Measurements from ENCODE around the gene HAGHL.
A peak's percentile ranks its signal among the peaks of the same experiment; 100 is the strongest.

HAGHL gene

GRCh38 chr16:720447-720989 lies 6.4 kb upstream of the HAGHL start (continued):
- TF ChIP-seq ZNF26 (tag by site-specific recombination; IDR thresholded peaks at IDR 0.05) (no peak), RBAK (tag by site-specific recombination; IDR thresholded peaks at IDR 0.05) (no peak), ZNF157 (tag by site-specific recombination; IDR thresholded peaks at IDR 0.05) (no peak), ZNF654 (tag by site-specific recombination; IDR thresholded peaks at IDR 0.05; ENCODE audit: low read depth) (no peak), ZNF362 (tag by site-specific recombination; IDR thresholded peaks at IDR 0.05) (no peak), ZNF169 (tag by site-specific recombination; IDR thresholded peaks at IDR 0.05) (no peak), ZNF621 (tag by site-specific recombination; IDR thresholded peaks at IDR 0.05) (no peak), EGR2 (tag by site-specific recombination; IDR thresholded peaks at IDR 0.05; ENCODE audit: low read depth) (peak; percentile 96), ZNF274 (IDR thresholded peaks at IDR 0.05; ENCODE audit: low read length) (no peak), ZNF274 (tag by site-specific recombination; IDR thresholded peaks at IDR 0.05; ENCODE audit: borderline replicate concordance) (no peak), ZNF677 (tag by site-specific recombination; IDR thresholded peaks at IDR 0.05) (no peak), GFI1B (tag by site-specific recombination; IDR thresholded peaks at IDR 0.05) (no peak), ZNF335 (tag by site-specific recombination; conservative IDR thresholded peaks at IDR 0.05) (0 out of 2 replicates have a peak, but pooled peaks have one; percentile 52), ZNF138 (tag by site-specific recombination; IDR thresholded peaks at IDR 0.05; ENCODE audit: borderline replicate concordance) (no peak), ATF2 (tag by site-specific recombination; IDR thresholded peaks at IDR 0.05; ENCODE audit: low read depth) (no peak), ZBTB10 (tag by site-specific recombination; IDR thresholded peaks at IDR 0.05) (peak; percentile 74), GLI4 (tag by site-specific recombination; IDR thresholded peaks at IDR 0.05) (no peak), ZNF121 (tag by site-specific recombination; IDR thresholded peaks at IDR 0.05) (peak; percentile 59; the same call in 1 of the 2 replicates), ZNF280C (tag by site-specific recombination; IDR thresholded peaks at IDR 0.05) (no peak), GLIS2 (tag by site-specific recombination; IDR thresholded peaks at IDR 0.05) (peak; percentile 93), PRDM4 (tag by site-specific recombination; IDR thresholded peaks at IDR 0.05) (peak; percentile 22; the same call in 1 of the 2 replicates), ZEB2 (tag by site-specific recombination; IDR thresholded peaks at IDR 0.05) (peak; percentile 83)

Data from HEK293 (cell line).